GM18520 (cell line): ENCODE data around the gene APRT.
"Not testable (repeated sequence)": the region's sequence is repeated elsewhere in the genome, so short reads cannot be mapped to it uniquely, and the experiment has no call there.

ENCODE experiments used
- ATAC-seq: cut with Tn5 transposase; IDR thresholded peaks from one replicate; pipeline ENCODE4 v1.9.1; 2021; ENCODE audit not compliant: unreplicated experiment

Gene APRT

GRCh38 chr16:88790312-88791211 lies 21.2 kb downstream of the APRT start:
- ATAC-seq, result no peak

- ATAC-seq, result no peak
Observed at GRCh38 chr16:88789594-88789993, 22.1 kb downstream of the APRT start.

- not testable (repeated sequence) for ATAC-seq
Observed at GRCh38 chr16:88788749-88789148, 23.0 kb downstream of the APRT start.

- ATAC-seq, result no peak
Observed at GRCh38 chr16:88787579-88788314, 24.0 kb downstream of the APRT start.

- no peak for ATAC-seq
Observed at GRCh38 chr16:88785106-88785924, 26.4 kb downstream of the APRT start, which contains the start of gene PIEZO1. Gene PIEZO1, minus strand, starts transcription at chr16:88785220. Its CDS starts 256 bp downstream, at chr16:88784964.

GRCh38 chr16:88784856-88785105 lies 26.9 kb downstream of the APRT start:
- ATAC-seq, result no peak

GRCh38 chr16:88784074-88784855 lies 27.5 kb downstream of the APRT start:
- ATAC-seq, result no peak

- no peak for ATAC-seq
Observed at GRCh38 chr16:88783391-88784073, 28.2 kb downstream of the APRT start.

GRCh38 chr16:88782454-88783390 lies 29.0 kb downstream of the APRT start:
- ATAC-seq, result no peak

GRCh38 chr16:88781140-88782077 lies 30.3 kb downstream of the APRT start:
- no peak for ATAC-seq

GRCh38 chr16:88780142-88781062 lies 31.3 kb downstream of the APRT start:
- no peak for ATAC-seq

- ATAC-seq, result no peak
Observed at GRCh38 chr16:88779406-88780141, 32.2 kb downstream of the APRT start.

GRCh38 chr16:88778541-88779065 lies 33.1 kb downstream of the APRT start:
- ATAC-seq, result no peak

GRCh38 chr16:88778271-88778525 lies 33.5 kb downstream of the APRT start:
- no peak for ATAC-seq

- ATAC-seq, result no peak
Observed at GRCh38 chr16:88777471-88778270, 34.1 kb downstream of the APRT start.
